ENCODE results near the gene LTB.

The LTB gene

DNA sequence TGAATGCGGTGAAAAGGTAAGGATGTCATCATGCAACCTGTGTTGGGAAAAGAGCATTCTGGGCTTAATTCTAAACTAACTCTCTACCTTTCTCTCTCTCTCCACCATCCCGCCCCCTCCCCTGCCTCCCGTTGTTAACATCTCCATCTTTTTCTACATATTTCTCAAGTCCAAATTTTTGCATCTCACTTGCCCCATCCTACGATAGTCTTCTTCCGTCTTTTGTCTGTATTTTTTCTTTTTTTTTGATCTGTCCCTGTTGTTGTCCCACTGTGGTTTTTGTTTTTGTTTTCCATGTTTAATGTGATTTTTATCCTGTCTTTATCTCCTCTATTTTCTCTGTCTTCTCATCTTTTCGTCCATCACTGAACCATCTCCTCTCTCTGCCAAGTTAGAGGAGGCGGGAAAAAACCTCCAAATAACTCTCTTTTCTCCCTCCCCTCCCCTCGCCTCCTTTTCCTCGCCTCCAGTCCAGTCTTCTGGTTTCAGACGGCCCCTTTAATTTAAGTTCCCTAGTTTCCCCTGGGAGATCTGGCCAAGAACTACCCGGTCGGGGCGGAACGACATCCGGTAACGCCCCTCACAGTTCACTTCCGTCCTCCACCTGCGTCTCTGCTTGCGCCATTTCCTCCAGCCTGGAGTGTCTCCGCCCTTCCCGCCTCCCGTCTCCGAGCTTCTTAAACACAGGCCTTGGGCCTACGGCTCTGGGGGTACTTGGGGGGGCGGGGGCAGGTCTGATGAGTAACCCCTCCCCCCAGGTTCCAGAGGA lies 35.1 kb downstream of the LTB start, which contains the start of gene NFKBIL1:
NFKBIL1 (plus strand) TSS at position 651 of the 769 bp plus-strand sequence; CDS start at position 738, 87 bp downstream.
- peak; percentile 98 for DNase-seq

DNA sequence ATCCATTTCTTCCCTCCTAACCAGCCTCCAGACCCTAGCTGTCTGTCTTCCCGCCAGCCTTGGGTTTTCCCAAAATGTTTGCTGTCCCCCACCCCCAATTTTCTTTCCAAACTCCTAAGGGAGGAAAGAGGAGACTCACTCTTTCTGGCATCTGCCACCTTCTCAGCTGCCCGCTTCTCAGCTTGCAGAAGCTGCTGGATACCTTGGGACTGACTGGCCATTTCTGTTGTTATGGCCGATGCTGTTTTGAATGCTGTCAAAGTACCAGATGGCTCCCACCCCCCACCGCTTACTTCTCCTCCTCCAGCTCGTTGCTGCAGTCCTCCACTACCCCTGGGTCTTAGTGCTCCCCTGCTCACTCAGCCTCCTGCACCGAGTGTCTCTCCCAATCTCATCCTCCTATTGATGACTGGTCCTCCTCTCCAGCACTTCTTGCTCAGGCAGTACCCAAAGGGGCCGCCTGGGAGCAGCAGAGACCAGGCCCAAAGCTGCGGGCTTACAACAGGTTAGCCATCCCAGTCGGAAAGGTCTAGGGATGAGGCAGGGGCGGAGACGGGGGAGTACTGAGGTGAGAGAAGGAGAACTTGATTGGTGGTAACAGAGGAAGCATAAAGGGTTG lies 35.8 kb downstream of the LTB start, which contains the start of gene ATP6V1G2:
ATP6V1G2 (minus strand) TSS at position 270 of the 619 bp plus-strand sequence; CDS start at position 221, 49 bp downstream.
- DNase-seq: peak; percentile 94

DNA sequence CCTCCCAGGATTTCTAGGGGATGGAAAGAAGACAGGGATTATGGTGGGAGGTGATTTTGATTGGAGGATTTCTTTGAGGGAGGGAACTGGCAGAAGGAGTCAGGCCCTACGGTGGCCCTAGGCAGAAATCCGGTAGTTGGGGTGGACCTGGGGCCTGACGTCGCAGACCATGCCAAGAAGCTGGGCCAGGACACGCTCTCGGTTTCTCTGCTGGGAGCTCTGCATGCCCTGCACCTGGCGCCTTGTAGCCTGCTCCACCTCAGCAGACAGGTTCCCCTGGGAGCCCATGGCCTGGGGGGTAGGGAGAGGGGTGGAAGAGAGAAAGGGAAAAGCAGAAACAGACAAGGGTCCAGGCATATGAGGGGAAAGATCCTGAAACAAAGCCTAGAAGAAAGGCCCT lies 36.9 kb downstream of the LTB start:
- DNase-seq: no peak

DNA sequence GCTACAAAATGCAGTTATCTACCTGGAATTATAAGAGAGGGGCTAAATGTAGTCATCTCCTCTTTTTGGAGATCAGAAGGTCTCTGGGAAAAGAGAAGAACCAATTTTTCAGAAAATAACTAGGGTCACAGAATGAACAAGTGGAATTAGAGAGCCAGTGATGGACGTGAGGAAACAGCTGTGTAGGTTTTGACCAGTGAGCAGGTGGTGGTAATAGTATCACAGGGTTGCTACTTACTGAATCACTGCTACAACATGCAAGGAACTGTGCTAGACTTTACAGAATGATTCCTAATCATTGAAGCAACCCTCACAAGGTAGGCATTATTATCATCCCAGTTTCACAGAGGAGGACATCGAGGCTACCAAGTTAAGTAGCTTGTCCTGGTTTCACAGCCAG lies 37.5 kb downstream of the LTB start:
- no peak for DNase-seq

DNA sequence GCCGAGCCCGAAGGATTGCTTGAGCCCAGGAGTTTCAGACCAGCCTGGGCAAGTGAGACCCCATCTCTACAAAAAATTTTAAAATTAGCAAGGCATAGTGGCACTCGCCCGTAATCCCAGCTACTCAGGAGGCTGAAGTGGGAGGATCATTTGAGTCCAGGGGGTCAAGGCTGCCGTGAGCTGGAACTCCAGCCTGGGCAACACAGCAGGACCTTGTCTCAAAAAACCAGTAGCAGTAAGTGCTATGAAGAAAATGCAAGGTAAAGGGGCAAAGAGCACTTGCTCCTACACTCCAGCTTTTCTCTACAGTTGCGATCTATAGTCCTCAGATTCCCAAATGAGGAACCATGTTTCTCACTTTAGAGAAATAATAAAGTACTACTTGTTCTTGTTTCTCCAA lies 38.6 kb downstream of the LTB start:
- DNase-seq: no peak

DNA sequence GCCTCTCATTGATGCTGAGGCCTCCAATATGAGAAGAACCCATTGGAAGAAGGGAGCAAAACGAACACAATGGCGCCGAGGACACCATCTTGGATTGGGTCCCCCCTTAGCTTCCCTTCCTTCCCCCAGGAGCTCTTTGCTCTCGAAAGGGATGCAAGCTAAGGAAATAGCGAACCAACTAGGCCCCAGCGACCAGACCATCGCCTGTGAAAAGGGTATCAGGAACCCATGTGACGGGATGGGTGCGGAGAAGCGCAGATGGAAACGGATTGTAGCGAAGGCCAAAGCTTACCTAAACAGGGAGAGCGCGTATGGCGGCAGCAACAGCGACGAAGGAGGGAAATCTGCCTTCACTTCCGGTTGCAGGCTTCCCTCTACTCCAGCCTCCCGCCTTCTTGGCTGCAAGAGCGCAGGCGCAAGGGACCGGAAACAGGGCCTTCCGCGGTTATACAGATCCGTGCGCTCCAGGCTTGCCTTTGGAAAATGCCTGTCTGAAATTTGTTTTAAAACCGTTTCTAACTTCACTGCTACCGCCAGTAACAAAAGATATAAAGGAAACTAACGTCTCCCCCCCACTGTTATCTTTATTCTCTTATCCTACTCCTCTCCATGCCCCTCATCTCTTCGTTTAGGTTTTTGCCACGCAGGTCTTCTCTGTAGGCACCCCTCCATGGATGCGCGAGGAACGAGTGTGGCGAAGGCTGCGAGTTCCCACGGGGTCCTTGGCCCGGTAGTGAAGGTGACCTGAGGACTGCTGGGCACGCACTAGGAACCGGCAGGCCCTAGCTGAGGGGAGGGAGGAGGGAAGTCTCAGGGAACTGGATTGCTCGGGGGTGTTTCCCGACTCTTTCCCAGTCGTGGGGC lies 40.3 kb downstream of the LTB start, which contains the start of gene DDX39B:
DDX39B (minus strand) TSS at position 346 of the 864 bp plus-strand sequence. CDS start 1,471 bp downstream, outside the sequence.
- peak; percentile 97 for DNase-seq

DNA sequence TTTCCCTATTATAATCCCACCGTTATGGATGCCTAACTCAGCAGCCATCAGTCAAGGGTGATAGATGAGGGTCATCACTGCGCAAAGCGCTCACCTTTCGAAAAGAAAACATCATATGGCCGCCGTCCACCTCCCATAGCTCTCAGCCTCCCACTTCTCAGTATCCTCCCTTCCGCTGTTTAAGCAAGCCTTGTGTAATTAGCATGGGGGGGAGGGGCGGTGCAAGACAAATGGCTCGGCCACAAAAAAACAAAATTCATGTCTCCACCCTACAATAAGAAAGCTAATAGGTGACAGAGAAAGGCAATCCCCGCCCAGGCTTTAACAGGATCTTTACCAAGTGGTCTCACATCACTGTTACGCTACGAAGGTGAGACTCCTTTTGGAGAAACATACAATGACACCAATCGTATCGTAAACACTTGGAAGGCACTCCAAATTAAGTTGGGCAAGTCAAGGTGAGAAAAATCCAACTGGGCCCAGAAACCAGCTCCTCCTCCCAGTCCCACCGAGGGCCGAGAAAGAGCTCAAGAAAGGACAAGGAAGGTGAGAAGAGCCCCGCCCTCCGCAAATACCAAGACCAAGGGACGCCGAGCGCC lies 41.1 kb downstream of the LTB start:
- peak; percentile 46 for DNase-seq

DNA sequence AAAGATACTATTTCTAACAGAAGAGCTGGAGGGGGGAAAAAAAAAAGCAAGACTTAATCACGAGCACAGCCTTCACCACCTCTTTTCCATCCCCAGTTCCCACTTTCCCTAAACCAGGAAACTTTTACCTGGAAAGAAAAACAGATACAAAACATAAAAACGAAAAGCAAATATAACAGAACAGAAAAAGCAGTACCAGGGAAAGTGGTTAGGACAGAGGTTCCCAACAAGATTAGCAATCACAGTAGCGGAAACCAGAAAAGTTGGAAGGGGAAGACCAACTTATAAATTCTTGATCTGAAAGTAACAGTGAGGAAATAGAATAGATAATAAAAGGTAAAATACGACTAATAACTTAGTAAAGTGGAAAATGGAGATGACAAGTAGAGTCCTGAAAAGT lies 41.6 kb downstream of the LTB start:
- no peak for DNase-seq

DNA sequence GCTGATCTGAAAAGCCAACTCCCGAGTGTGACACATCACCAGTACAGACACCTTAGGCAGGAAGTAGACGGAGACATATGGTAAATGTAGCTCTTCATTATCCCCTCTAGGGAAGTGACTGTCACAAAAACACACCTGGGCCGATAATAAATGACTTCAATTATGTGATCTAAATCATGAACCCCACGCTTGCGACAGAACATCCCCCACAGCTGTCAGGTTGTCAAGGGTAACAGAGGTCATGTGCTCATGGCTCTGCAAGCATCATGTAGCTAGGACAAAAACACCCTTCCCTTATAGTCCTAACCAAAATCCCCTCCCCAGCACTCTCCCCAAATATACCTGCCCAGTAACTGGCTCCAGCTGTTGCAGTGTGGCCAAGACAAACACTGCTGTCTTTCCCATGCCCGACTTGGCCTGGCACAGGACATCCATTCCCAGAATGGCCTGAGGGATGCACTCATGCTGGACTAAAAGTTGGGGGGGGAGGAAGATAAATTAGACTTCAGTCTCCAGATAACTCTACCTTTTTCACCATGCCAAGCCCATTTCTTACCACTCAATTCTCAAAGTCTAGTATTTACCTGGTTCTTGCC lies 43.3 kb downstream of the LTB start:
- no peak for DNase-seq

DNA sequence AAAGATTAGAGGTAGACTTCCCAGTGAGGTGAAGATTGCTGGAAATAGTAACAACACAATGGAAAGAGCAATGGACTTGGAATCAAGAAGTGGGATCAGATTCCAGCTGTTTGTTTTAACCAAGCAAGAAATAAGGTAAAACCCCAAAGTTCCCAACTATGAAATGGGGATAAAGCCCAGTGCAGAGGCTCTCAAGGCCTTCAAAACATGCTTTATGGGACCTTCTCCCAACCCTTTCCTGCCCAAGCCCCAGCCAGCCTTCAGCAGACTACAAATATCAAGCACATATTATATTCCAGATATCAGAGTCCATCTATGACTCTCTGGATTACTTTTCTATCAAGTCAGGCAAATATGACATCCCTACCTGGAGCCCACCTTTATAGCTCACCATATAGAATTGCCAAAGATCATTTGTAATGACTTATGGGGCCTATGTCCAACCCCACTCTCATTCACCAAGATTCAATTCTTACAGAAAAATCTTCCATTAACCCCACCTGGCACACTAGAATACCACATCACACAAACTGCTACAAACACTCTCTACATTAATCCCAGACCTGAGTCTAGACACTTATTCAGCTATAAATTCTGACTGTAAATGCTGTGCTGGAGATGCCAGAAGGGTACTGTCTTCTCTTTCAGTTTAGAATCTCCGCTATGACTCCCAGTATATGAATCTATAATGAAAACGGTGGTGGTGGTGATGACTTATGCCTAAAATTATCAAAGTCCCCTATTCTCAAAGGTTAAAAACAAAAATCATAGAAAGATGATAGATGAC lies 46.5 kb downstream of the LTB start:
- DNase-seq: no peak

DNA sequence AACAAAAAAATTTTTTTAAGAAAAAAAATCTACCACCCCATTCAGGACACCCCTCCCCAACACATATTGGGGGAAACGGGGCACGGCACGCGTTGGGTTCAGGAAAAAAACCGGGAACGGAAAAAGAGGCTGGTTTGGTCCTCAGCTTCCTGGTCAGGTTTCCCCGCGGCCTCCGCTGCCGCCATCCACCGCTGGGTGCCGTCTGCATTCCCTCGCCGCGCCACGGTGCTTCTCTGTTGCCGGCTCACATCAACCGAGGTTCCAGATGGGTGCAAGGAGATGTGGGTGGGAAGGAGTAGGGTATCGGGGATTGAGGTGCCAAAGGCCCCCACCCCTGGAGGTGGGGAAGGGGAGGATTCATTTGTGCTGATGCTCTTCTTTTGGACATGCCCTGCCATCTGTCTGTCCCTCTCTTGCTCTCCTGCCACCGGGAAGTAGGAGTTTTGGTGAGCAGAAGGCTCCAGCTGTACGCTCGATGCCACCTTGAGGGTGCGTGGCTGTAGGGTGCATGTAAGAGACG lies 47.6 kb downstream of the LTB start:
- DNase-seq: no peak

DNA sequence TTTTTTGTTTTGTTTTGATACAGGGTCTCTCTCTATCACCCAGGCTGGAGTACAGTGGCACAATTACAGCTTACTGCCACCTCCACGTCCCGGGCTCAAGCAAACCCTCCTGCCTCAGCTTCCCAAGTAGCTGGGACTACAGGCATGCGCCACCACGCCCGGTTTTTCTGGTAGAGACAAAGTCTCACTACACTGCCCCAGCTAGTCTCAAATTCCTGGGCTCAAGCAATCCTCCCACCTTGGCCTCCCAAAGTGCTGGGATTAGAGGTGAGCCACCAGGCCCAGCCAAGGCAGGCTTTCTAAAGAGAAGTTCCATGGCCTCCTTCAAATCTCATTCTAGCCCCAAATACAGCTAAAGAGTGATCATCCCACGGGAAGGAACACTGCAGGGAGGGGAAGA lies 48.2 kb downstream of the LTB start:
- DNase-seq: no peak

DNA sequence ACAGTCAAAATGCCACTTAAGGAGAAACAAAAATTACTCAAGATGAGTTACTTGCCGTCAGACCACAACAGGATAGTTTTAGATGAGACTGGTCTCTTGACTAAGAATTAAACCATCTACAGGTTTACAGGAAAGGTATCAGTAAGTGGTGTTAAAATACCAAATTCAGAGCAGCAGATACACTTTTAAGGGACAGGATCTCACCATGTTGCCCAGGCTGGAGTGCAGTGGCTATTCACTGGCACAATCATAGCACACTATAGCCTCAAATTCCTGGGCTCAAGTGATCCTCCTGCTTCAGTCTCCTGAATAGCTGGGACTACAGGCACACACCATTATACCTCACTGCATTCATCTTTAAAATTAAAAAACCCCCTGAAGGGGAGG lies 48.8 kb downstream of the LTB start:
- no peak for DNase-seq

DNA sequence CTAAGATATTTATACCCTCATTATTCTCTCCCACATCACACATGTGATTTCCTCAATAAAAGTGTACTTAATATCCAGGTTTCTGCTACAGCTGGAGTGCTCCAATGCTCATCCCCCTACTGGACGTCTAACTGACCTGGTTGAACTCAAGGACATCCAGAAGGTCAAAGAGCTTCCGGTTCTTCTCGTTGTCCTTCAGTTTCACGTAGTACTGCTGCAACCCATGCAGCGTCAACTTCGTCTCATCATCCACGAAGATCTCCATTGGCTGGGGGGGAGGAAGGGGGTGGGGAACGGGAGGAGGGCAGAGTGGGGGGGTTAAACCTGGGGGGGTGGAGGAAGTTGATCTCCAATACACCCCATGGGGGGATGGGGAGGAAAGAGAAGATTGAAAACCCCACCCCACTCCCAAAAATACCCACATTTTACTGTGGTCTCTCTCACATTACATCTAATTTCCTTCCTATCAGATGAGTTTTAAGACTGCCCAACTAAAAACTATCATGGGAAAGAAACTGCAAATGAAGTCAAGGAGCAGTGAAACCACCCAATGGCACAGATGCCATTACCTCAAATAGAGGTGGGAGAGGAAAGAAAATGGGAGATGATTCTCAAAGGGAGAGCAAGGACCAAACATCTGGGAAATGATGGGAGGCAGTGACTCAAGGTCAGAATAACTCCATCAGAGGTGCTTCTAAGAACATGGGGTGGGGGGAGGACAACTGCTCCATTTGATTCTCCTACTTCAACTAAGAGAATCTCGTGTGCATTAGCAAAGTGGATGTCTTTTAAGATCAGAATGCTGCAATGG lies 49.4 kb downstream of the LTB start:
- no peak for DNase-seq

DNA sequence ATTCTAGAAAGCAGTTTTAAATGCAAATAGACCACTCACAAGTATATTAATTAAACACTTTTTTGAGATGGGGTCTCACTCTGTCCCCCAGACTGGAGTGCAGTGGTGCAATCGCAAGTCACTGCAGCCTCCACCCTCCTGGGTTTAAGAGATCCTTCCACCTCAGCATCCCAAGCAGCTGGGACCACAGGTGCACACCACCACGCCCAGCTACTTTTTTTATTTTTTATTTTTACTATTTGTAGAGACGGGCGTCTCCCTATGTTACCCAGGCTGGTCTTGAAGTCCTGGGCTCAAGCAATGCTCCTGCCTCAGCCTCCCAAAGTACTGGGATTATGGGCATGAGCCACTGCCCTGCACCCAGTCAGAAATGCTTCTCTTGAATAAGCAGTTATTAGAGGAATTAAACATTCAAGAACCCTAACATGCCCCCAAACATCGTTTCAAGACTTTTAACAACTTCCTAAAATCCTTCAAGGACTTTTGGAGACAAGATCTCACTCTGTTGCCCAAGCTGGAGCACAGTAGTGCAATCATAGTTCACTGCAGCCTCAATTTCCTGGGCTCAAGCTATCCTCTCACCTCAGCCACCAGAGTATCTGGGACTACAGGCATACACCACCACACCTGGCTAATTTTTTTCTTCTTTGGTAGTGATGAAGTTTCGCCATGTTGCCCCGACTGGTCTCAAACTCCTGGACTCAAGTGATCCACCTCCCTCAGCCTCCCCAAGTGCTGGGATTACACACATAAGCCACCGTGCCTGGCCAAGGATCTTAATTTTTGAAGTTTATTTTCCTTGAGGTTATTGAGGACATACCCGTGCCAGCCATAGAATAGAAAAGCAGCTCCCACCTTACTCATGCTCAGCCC lies 50.2 kb downstream of the LTB start:
- DNase-seq: no peak

DNA sequence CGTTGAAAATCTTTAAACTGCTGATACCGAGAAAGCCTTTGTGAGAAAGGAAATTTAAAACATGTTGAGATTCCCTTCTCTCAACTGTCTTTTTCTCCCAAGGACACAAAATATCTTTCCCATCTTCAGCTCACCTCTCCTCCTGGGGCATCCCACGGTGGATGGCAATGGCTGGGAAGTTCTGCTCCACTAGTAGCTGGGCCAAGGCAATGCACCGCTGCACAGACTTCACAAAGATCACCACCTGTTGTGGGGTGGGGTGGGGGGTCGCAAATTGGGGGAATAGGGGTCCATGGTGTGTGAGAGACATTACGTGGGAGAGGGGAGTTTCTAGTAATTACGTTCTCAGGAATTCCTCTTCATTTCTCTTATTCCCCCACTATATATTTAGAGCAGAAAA lies 51.1 kb downstream of the LTB start:
- DNase-seq: no peak

DNA sequence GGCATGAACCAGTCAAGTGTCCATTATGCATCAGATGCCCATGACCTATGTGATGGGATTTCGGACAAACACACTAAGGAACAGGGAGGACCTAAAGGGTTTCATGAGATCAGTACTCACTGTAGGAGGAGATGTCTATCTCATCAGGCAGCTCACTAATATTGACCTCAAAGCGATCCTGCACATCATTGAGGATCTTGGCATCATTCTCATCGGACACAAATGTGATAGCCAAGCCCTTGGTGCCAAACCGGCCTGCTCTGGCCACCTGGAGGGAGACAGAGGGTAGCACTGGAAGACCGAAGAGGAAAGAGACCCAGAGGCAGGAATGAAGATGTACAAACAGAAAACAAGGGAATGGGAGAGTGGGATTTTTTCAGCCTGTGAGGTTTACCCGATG lies 51.6 kb downstream of the LTB start:
- DNase-seq: no peak

Data from right hindlimb (tissue), 1 donor.